GM19240 (cell line): ENCODE results near the gene CCRL2.

Source experiments
- DNase-seq: peaks from one replicate; pipeline ENCODE4 v3.0.0; 2011; ENCODE audit warnings: low spot score; ENCODE audit not compliant: insufficient read length

CCRL2 gene

GRCh38 chr3:46456118-46456517 is 49.1 kb downstream of the CCRL2 start:
- DNase-seq = no peak
